OCI-M2 (cell line): ENCODE results near the gene TRAPPC2L.

Experiments used
- DNase-seq: peaks from one replicate; lab custom pipeline; 2025; ENCODE audit not compliant: unreplicated experiment; lab: John Stamatoyannopoulos, UW

TRAPPC2L gene

DNA sequence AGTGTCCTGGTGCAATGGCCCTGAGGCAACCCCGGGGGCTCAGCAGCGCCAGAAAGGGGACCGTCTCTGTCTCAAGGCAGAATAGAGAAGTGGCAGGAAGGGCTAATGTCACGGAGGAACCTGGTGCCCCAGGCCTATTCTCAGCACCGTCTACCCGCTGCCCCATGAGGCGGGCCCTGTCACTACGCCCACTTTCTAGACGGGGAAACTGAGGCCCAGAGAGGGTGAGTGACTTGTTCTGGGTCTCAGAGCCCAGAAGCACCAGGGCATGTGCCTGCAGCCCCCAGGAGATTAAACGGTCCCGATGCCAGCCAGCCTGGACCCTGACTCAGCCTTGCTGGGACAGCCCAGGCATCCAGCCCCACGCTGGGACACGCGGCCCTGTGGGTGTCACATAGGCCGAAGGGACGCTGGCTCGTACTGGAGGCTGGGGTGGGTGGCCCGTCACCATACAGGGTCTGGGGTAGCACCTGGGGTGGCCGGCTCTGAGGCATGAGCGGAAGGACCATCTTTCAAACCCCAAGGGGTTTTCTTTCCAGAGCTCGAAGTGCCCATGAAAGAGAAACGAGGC lies 49.7 kb downstream of the TRAPPC2L start:
- no peak for DNase-seq

DNA sequence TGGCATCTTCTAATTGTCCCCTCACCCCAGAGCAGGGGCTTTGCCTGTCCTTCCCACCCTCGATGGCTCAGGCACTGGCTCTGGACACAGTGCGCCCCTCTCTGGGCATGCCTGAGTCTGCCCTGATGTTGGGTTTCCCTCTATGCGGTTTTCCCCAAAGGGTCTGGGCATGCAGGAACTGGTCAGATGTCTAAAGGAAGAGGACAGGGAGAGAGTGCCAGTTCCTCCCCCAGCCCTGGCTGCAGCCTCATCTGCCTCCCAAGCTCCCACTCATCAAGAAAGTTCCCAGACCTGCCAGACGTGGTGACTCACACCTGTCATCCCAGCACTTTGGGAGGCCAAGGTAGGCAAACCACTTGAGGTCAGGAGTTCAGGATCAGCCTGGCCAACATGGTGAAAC lies 50.8 kb downstream of the TRAPPC2L start:
- no peak for DNase-seq

DNA sequence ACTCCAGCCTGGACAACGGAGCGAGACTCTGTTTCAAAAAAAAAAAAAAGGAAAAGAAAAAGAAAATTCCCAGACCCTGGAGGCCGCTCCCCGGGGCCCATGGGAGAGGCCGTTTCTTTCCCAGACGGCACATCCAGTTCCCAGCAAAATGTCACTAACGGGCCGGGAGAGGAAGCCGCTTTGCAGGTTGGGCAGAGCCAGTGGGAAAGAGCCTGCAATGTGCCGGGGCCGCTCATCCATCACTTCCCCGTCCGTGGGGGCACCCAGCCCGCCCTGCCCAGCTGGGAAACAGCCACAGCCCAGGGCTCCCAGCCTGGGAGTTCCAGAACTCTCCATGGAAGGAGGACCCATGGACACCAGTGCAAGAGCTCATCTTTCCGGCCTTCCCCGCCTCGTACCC lies 51.4 kb downstream of the TRAPPC2L start:
- DNase-seq: no peak

DNA sequence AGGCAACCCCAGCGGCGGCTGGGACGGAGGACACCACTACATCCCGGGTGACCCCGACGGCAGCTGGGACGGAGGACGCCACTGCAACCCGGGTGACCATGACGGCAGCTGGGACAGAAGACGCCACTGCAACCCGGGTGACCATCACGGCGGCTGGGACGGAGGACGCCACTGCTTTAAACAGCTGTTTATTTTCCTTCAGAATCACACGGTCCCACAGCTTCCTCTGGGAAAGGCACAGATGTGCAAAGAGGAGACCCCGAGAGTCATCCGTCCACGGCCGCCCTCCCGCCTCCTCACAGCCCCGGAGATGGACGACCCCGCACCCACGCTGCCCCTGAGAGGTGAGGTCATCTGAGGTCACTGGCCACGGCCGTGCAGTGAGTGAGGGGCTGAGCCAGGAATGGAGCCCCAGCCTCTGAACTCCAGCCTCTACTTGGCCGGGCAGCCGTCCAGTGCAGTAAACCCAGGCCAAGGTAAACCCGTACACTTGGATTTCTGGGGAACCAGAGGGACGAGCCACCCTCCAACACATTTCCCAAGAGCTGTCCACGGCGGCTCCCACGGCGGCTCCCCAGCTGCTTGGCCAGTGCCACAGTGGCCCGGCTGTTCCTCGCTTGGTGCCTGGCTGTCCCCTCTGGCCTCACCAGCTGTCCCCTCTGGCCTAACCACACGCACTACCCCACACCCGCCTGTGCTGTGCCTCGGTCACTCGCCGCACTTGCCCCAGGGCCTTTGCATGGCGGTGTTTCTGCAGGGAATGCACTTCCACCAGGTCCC lies 52.7 kb downstream of the TRAPPC2L start:
- DNase-seq: no peak

DNA sequence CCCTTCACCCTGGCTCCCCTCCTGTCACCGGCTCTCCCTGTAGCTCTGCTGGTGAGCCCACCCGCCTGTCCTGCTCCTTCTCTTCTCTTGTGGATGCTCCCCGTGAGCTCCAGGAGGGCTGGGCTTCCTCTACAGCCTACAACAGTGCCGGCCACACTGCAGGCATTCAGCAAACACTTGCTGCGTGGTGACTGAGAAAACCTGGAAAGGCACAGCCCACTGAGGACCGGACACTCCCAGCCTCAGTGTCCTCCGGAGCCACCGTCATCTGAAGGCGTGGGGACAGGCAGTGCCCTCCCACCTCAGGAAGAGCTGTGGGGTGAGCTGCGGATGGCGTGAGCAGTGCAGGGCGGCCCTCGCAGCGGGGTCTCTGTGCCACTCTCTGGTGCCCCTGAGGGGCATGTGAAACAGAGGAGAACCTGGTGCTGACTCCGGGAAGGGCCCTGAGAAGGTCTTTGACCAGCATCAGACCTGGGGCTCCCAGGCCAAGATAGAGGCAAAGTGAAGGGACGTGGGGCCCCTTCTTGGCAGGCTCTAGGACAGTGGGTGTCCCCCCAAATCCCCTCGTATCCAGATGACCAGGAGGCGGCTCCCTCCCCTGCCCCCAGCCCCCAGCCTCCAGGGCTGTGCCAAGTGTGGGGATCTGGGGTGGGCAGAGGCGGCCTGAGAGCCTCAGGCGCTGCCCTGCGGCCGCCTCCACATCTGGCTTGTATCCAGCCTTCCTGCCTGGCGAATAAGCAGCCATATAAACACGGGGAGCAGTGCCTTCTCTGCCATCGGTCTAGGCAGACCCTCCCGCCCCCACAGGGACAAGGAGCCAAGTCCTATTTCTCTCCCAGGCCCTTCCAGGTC lies 53.6 kb downstream of the TRAPPC2L start:
- DNase-seq: no peak

DNA sequence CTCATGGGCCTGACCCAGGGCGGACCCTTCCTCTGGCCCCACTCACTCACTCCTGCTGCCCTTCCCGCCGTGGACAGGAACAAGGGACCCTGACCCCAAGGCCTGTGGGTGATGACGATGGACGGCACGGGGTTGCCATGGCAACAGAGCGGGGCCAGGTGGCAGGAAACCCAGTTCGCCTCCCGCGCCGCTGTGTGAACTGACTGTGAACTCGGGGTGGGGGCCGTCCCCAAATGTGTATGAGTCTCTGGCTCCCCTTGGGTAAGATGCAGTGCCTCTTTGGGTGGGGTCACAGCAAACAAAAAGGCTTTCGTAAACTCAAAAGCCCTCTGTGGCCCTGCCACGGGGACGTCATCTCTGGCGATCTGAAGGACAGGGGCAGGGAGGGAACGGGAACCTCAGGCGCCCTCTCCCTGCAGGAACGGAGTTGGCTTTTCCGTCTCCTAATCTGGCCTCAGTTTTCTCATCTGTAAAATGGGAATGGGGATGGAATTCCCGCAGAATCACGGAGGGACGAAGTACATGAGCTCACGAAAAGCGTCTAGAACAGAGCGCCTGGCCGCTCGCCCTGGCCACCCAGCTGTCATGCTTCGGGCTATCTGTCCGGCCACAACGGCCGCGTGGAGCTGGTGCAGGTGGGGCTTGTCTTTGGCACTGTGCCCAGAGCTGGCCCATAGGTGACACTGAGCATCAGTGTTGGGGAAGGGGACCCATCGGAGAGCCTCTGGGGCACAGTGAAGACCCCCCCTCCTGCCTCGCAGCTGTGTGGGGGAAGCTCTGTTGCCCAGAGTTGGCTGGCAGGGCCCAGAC lies 54.4 kb downstream of the TRAPPC2L start:
- no peak for DNase-seq

DNA sequence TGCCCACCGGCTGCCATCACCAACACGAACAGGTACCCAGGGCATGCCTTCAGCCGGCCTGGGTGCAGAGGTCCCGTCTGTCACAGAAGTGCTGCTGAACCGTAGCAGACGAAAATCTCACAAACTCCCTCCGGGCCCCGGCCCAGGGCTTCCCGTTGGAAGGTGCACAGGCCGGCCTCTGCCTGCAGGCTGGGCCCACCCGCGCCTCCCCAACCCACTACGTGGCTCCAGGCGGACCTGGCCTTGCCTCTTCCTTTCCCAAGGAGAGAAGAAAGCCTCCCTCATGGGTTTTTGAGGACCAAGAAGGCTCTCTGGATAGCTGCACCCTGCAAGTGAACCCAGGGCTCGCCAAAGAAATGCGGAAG lies 55.0 kb downstream of the TRAPPC2L start:
- DNase-seq: no peak
